Natural killer cell treated with Interleukin-12 subunit alpha and Interleukin-12 subunit beta and Interleukin-15 and Interleukin-18, amount 100 ng/mL, for 72 hours (primary cell): ENCODE results near the gene BTG4. TPM values are rescaled to one million over a fixed set of nuclear protein-coding genes. Genes with fewer than 3 reads are reported as not detected.

ENCODE experiments used
- total RNA-seq, 2 donors: library from RNA; stranded (reverse); gene quantifications; one replicate each; pipeline ENCODE4 v1.2.3, GENCODE V29; 2022

Gene BTG4
- total RNA-seq, 2 donors from 2014 or later: not detected

Other genes starting within 250 kb of the BTG4 start
- gene POU2AF3, start 213.8 kb downstream of the BTG4 start, total RNA-seq: not detected
- gene POU2AF1, start 133.1 kb downstream of the BTG4 start, total RNA-seq: 1 to 10 TPM in 1 of 2 donors, not detected in 1; 4.2 TPM
- not detected for gene HOATZ, start 2.4 kb upstream of the BTG4 start, total RNA-seq
- gene LAYN, start 28.3 kb upstream of the BTG4 start, total RNA-seq: under 1 TPM; 0.52 to 0.67 TPM
- 1 to 10 TPM; 8.1 to 8.8 TPM for gene SIK2, start 90.1 kb upstream of the BTG4 start, total RNA-seq